Neural progenitor cell (in vitro differentiated cells): ENCODE data around the gene LTV1. TPM values are rescaled to one million over a fixed set of nuclear protein-coding genes. Genes with fewer than 3 reads are reported as not detected.
A peak's percentile ranks its signal among the peaks of the same experiment; 100 is the strongest.
"Not testable (repeated sequence)": the region's sequence is repeated elsewhere in the genome, so short reads cannot be mapped to it uniquely, and the experiment has no call there.

ENCODE experiments used
- DNase-seq: peaks from one replicate; pipeline ENCODE4 v3.0.0-alpha.2; 2016; ENCODE audit warnings: low spot score
- H2AFZ ChIP-seq: fragments of 200-600 bp; sonication (generic); replicated peaks from 2 replicates; pipeline ENCODE4 v1.6.1; 2016; ENCODE audit warnings: antibody characterized with exemption
- H3F3A ChIP-seq: fragments of 200-600 bp; sonication (generic); 2 replicates; pipeline ENCODE4 v1.6.1; 2016; ENCODE audit warnings: antibody characterized with exemption, low read depth
- H3K27ac ChIP-seq: fragments of 200-600 bp; sonication (generic); 2 replicates; pipeline ENCODE4 v1.5.1; 2016; ENCODE audit warnings: mild to moderate bottlenecking
- H3K27me3 ChIP-seq: fragments of 200-600 bp; sonication (generic); 2 replicates; pipeline ENCODE4 v1.6.1; 2016; ENCODE audit warnings: mild to moderate bottlenecking, moderate library complexity
- H3K36me3 ChIP-seq: fragments of 200-600 bp; sonication (generic); 2 replicates; pipeline ENCODE4 v1.5.1; 2016
- H3K4me1 ChIP-seq: fragments of 200-600 bp; sonication (generic); 2 replicates; pipeline ENCODE4 v1.6.1; 2016; ENCODE audit warnings: mixed run types
- H3K4me2 ChIP-seq: fragments of 200-600 bp; sonication (generic); 2 replicates; pipeline ENCODE4 v1.6.1; 2016
- H3K4me3 ChIP-seq: fragments of 200-600 bp; sonication (generic); 2 replicates; pipeline ENCODE4 v1.5.1; 2016
- H3K79me2 ChIP-seq: fragments of 200-600 bp; sonication (generic); 2 replicates; pipeline ENCODE4 v1.6.1; 2016; ENCODE audit warnings: low read depth
- H3K9ac ChIP-seq: fragments of 200-600 bp; sonication (generic); 2 replicates; pipeline ENCODE4 v1.6.1; 2016
- H3K9me3 ChIP-seq: fragments of 200-600 bp; sonication (generic); 2 replicates; pipeline ENCODE4 v1.5.1; 2016; ENCODE audit warnings: low read depth
- H4K20me1 ChIP-seq: fragments of 200-600 bp; sonication (generic); 2 replicates; pipeline ENCODE4 v1.6.1; 2016; ENCODE audit warnings: low read depth
- H3K27ac Mint-ChIP-seq: 3 replicates; pipeline ENCODE4 v1.8.0; 2021; ENCODE audit warnings: mixed read lengths
- H3K27me3 Mint-ChIP-seq: 2 replicates; pipeline ENCODE4 v1.8.0; 2022; ENCODE audit warnings: low read depth, mild to moderate bottlenecking, inconsistent platforms, moderate library complexity, mixed read lengths; ENCODE audit not compliant: insufficient read depth
- H3K36me3 Mint-ChIP-seq: 3 replicates; pipeline ENCODE4 v1.8.0; 2021; ENCODE audit warnings: mixed read lengths
- H3K4me1 Mint-ChIP-seq: 3 replicates; pipeline ENCODE4 v1.8.0; 2021; ENCODE audit warnings: mixed read lengths
- H3K4me3 Mint-ChIP-seq: 3 replicates; pipeline ENCODE4 v1.8.0; 2021; ENCODE audit warnings: mild to moderate bottlenecking, moderate library complexity, mixed read lengths
- H3K9me3 Mint-ChIP-seq: 3 replicates; pipeline ENCODE4 v1.8.0; 2020; ENCODE audit warnings: mixed read lengths
- EZH2 ChIP-seq: fragments of 200-600 bp; sonication (generic); IDR thresholded peaks from 2 replicates; pipeline ENCODE4 v1.6.1; 2017; ENCODE audit warnings: antibody characterized with exemption, mild to moderate bottlenecking, moderate library complexity
- EZH2phosphoT487 ChIP-seq: fragments of 200-600 bp; sonication (generic); IDR thresholded peaks from 2 replicates; pipeline ENCODE4 v1.6.1; 2017; ENCODE audit warnings: antibody characterized with exemption
- total RNA-seq: library from RNA; depleted of rRNA; stranded (reverse); fragments of >200 nt; gene quantifications from 2 replicates; pipeline ENCODE4 v1.2.3, GENCODE V29; 2015; ENCODE audit warnings: low replicate concordance
- TF ChIP-seq, protein P1 (sequence below): fragments of 200-600 bp; sonication (generic); IDR thresholded peaks from 2 replicates; pipeline ENCODE4 v1.5.1; 2017; ENCODE audit warnings: antibody characterized with exemption, mild to moderate bottlenecking

LTV1 gene
- total RNA-seq, 1 donor from 2014 or later: 36.0 TPM

DNA sequence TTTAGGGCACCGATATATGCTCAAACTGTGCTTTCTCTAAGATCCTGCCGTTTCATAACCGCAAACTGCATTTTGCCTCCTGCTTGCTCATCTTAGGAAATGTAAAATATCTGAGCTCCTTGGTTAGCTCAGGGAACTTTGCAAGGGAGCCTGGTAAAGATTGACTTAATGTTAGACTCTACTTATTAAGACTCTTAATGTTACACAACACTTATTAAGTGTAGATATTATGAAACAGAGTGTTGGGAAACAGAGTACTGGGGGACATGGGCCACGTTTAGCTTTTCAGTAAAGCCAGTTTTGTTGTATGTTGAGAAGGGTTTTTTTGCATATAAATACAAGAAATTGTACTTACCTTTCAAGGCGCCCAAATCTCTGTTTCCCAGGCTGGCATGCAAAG lies 1.9 kb downstream of the LTV1 start:
- TF ChIP-seq EZH2 (no peak), EZH2phosphoT487 (no peak)
- TF ChIP-seq, protein P1, sequence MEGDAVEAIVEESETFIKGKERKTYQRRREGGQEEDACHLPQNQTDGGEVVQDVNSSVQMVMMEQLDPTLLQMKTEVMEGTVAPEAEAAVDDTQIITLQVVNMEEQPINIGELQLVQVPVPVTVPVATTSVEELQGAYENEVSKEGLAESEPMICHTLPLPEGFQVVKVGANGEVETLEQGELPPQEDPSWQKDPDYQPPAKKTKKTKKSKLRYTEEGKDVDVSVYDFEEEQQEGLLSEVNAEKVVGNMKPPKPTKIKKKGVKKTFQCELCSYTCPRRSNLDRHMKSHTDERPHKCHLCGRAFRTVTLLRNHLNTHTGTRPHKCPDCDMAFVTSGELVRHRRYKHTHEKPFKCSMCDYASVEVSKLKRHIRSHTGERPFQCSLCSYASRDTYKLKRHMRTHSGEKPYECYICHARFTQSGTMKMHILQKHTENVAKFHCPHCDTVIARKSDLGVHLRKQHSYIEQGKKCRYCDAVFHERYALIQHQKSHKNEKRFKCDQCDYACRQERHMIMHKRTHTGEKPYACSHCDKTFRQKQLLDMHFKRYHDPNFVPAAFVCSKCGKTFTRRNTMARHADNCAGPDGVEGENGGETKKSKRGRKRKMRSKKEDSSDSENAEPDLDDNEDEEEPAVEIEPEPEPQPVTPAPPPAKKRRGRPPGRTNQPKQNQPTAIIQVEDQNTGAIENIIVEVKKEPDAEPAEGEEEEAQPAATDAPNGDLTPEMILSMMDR: no peak
- peaks cover 22% of the 10 kb centered on the region for H3K4me1 Mint-ChIP-seq
- Histone ChIP-seq H3K4me3 (no peak overlapping the region), H2AFZ (no peak overlapping the region), H3K79me2 (peaks cover 29% of the 10 kb centered on the region), H3K27ac (no peak overlapping the region), H4K20me1 (no peaks in the 10 kb centered on the region), H3K4me2 (no peak overlapping the region), H3K9me3 (no peaks in the 10 kb centered on the region), H3K4me1 (peaks cover 13% of the 10 kb centered on the region), H3K36me3 (peaks cover 14% of the 10 kb centered on the region), H3F3A (peaks cover 4% of the 10 kb centered on the region), H3K9ac (no peak overlapping the region), H3K27me3 (no peaks in the 10 kb centered on the region)
- peaks cover 2% of the 10 kb centered on the region for H3K27me3 Mint-ChIP-seq
- H3K9me3 Mint-ChIP-seq: peaks cover 12% of the 10 kb centered on the region
- no peak overlapping the region for H3K27ac Mint-ChIP-seq
- H3K4me3 Mint-ChIP-seq: peak overlapping the region; percentile 36
- DNase-seq: no peak
- peaks cover 37% of the 10 kb centered on the region for H3K36me3 Mint-ChIP-seq

GRCh38 chr6:143851706-143852105 lies 8.6 kb downstream of the LTV1 start:
- not testable (repeated sequence) for H3F3A ChIP-seq, H3K4me2 ChIP-seq, DNase-seq, H3K9ac ChIP-seq, H3K27me3 ChIP-seq, H3K4me3 ChIP-seq, H3K27me3 Mint-ChIP-seq, H3K27ac ChIP-seq, H3K4me3 Mint-ChIP-seq, H3K9me3 ChIP-seq, H4K20me1 ChIP-seq, H2AFZ ChIP-seq, H3K27ac Mint-ChIP-seq, H3K4me1 Mint-ChIP-seq, H3K4me1 ChIP-seq
- Mint-ChIP-seq H3K36me3 (peaks cover 89% of the 10 kb centered on the region), H3K9me3 (peaks cover 41% of the 10 kb centered on the region)
- H3K79me2 ChIP-seq: peaks cover 55% of the 10 kb centered on the region
- H3K36me3 ChIP-seq: peaks cover 26% of the 10 kb centered on the region

DNA sequence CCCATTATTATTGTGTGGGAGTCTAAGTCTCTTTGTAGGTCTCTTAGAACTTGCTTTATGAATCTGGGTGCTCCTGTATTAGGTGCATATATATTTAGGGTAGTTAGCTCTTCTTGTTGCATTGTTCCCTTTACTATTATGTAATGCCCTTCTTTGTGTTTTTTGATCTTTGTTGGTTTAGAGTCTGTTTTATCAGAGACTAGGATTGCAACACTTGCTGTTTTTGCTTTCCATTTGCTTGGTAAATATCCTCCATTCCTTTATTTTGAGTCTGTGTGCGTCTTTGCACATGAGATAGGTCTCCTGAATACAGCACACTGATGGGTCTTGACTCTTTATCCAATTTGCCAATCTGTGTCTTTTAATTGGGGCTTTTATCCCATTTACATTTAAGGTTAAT lies 11.9 kb downstream of the LTV1 start:
- H3K4me1 ChIP-seq, H3K4me3 Mint-ChIP-seq, H4K20me1 ChIP-seq, H2AFZ ChIP-seq, H3K4me2 ChIP-seq, H3K27me3 Mint-ChIP-seq, H3K27me3 ChIP-seq, H3F3A ChIP-seq, H3K4me1 Mint-ChIP-seq, H3K4me3 ChIP-seq, H3K9me3 ChIP-seq, H3K27ac ChIP-seq, H3K9ac ChIP-seq, DNase-seq, H3K27ac Mint-ChIP-seq: not testable (repeated sequence)
- H3K79me2 ChIP-seq: peaks cover 55% of the 10 kb centered on the region
- peaks cover 39% of the 10 kb centered on the region for H3K36me3 ChIP-seq
- Mint-ChIP-seq H3K36me3 (peaks cover 81% of the 10 kb centered on the region), H3K9me3 (peaks cover 41% of the 10 kb centered on the region)

GRCh38 chr6:143856762-143857161 lies 13.6 kb downstream of the LTV1 start:
- Histone ChIP-seq H3K79me2 (peaks cover 40% of the 10 kb centered on the region), H3K36me3 (peaks cover 31% of the 10 kb centered on the region)
- not testable (repeated sequence) for DNase-seq, H3K27ac Mint-ChIP-seq, H3K27ac ChIP-seq, H3K27me3 Mint-ChIP-seq, H4K20me1 ChIP-seq, H3K4me1 Mint-ChIP-seq, H3K9ac ChIP-seq, H2AFZ ChIP-seq, H3K4me2 ChIP-seq, H3K9me3 ChIP-seq, H3K27me3 ChIP-seq, H3K4me3 ChIP-seq, H3K4me1 ChIP-seq, H3K4me3 Mint-ChIP-seq, H3F3A ChIP-seq
- Mint-ChIP-seq H3K36me3 (peaks cover 69% of the 10 kb centered on the region), H3K9me3 (peaks cover 39% of the 10 kb centered on the region)

DNA sequence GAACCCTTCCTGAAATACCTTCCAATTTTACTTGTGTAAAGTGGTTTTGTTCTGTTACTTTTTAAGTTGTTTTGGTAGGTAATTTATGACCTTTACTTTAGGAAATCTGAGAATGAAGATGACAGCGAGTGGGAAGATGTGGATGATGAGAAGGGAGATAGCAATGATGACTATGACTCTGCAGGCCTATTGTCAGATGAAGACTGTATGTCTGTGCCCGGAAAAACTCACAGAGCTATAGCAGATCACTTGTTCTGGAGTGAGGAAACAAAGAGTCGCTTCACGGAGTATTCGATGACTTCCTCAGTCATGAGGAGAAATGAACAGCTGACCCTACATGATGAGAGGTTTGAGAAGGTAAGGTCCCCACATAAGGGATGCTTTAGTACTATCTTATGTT lies 14.5 kb downstream of the LTV1 start:
- H3K9me3 Mint-ChIP-seq: peaks cover 31% of the 10 kb centered on the region
- Histone ChIP-seq H3K9ac (no peak overlapping the region), H3K4me2 (no peak overlapping the region), H4K20me1 (no peaks in the 10 kb centered on the region), H3K9me3 (no peaks in the 10 kb centered on the region), H3K79me2 (peaks cover 31% of the 10 kb centered on the region), H3F3A (no peaks in the 10 kb centered on the region), H3K27ac (no peak overlapping the region), H3K27me3 (no peaks in the 10 kb centered on the region), H3K4me3 (no peak overlapping the region), H3K4me1 (no peaks in the 10 kb centered on the region), H3K36me3 (peaks cover 30% of the 10 kb centered on the region), H2AFZ (no peak overlapping the region)
- H3K27ac Mint-ChIP-seq: no peak overlapping the region
- no peak for DNase-seq
- TF ChIP-seq EZH2phosphoT487 (no peak), EZH2 (no peak)
- TF ChIP-seq, protein P1: no peak
- H3K27me3 Mint-ChIP-seq: no peaks in the 10 kb centered on the region
- H3K4me3 Mint-ChIP-seq: no peak overlapping the region
- H3K36me3 Mint-ChIP-seq: peaks cover 61% of the 10 kb centered on the region
- no peaks in the 10 kb centered on the region for H3K4me1 Mint-ChIP-seq
